Stimulated activated naive CD4-positive, alpha-beta T cell (primary cell): ENCODE data around the gene COPS8.

Experiments used
- DNase-seq, 6 experiments: peaks; one replicate each; lab custom pipeline; 2025; lab: John Stamatoyannopoulos, UW

COPS8 gene

DNA sequence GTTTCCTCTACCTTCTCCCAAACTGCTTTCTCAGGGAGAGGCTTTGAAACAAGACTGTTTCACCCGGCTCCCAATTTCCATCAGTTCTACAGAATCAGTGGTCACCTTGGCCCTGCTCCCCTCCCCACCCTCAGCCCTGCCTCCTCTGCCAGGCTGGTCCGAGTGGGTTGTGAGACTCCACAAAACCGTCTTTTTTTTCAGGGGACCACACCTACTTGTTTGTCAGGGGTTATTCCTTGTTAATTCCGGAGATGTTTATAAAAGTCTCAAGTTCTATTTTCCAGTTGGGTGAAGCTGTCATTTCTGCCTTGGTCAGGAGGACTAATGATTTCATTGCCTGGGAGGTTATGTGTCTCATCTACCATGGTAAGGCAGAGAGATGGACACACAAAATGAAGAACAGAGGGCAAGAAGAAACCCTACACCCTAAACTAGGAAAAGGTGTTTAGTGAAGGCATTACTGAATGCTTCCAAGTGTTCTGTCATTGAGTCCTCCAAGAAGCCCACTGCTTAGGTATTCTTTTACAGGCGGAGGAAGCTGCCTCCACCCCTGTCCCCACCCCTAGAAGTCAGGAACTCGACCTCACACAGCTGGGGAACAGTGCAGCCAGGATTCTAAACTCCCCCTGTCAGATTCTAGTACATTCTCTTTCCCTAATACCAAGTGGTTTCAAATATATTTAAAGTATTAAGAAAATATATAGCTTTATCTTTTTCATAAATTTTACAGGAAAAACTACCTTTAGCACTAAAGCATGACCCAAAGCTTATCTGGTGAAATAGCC lies 46.3 kb downstream of the COPS8 start:
- no peak for DNase-seq

DNA sequence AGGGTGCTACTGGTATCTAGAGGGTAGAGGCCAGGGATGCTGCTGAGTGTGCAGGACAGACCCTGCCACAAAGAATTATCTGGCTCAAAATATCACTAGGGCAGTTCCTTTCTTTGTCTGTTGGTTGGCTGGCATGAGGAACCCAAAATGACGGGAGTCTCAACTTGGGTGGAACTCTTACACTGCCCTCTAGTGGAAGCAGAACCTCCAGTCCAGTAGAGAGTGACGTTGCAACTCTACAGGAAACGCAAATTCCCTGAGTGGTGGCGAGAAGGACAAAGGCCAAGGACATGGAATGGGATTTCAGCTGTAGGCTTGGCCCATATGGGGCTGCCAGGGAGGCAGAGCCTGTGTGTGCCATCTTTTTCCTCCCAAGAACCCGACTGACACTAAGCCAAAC lies 47.1 kb downstream of the COPS8 start:
- peak in 1 of 6 experiments; percentile 2 for DNase-seq

DNA sequence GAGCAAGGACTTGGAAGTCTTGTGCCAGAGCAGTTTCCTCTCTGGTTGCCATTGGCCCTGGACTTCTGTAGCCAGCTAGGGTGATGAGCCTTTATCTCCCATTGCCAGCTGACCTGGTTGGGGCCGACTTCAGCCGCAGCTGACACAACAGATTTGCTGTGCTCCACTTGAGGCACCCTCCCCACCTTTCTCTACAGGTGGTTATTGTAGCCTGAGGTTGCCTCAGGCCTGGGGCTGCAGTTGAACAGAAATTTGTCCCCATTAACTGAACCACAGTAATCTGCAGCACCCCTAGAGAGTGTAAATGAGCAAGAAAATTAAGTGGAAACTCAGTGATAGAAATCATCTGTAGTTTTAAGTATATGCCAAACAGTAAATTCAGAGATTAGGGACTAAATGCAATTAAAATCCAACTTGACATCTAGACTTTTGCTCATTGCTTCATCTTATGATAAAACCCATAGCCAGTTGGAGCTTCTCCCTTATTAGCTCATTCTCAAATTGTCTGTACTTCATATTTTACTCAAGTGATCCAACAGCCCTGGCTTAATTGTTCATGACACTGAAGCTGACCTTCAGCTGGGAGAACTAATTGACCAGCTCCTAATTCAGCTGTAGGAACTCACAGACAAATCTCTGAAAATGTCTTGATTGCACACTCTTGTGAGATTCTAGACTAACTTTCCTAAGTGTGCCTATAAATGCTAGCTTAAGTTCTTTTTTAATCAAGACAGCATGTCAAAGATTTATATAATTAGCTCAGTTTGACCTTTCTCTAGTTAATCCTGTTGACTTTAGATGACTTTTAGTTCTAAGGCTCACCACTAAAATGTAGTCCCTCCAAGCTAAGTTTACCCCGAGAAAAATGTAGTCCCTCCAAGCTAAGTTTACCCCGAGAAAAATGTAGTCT lies 48.9 kb downstream of the COPS8 start:
- DNase-seq = no peak

DNA sequence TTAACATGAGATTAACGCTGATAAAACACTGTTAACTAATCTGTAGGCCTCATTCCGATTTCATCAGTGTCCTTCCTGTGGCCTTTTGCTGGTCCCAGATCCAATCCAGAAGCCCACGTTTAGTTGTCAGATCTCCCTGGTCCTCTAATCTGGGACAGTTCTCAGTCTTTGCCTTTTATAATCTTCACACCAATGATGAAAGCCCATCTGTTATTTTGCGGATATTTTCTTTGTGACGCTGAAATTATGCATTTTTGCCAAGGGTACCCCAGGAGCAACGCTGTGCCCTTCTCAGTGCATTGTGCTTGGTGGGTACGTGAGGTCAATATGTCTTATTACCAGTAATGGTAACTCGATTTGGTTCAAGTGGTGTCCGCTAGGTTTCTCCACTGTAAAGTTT lies 51.1 kb downstream of the COPS8 start:
- DNase-seq = no peak

GRCh38 chr2:237137626-237138323 lies 52.1 kb downstream of the COPS8 start:
- no peak for DNase-seq

GRCh38 chr2:237139123-237139675 lies 53.5 kb downstream of the COPS8 start:
- no peak for DNase-seq

GRCh38 chr2:237140689-237141285 lies 55.1 kb downstream of the COPS8 start:
- no peak for DNase-seq

DNA sequence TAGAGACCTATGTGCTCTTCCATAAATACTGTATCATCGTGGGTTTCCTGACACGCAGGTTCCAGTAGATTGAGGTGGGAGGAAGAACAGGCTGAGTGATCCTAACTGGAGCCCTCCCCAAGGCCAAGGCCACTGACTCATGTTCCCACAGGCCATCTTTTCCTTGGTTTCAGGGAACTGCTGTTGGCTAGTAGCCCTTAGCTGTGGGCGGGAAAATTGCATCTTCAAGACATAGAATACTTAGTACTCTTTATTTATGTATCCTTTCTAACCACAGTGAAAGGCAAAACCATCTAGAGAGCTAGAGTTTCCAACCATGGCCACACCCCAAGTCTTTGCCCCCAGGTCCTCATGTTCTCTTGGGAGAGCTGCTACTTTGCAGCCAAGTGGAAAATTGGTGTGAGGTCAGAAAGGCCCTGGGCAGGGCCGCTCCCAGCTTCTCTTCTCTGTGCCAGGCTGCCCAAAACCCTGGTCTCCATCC lies 55.9 kb downstream of the COPS8 start:
- no peak for DNase-seq

GRCh38 chr2:237143118-237143517 lies 57.4 kb downstream of the COPS8 start:
- no peak for DNase-seq

DNA sequence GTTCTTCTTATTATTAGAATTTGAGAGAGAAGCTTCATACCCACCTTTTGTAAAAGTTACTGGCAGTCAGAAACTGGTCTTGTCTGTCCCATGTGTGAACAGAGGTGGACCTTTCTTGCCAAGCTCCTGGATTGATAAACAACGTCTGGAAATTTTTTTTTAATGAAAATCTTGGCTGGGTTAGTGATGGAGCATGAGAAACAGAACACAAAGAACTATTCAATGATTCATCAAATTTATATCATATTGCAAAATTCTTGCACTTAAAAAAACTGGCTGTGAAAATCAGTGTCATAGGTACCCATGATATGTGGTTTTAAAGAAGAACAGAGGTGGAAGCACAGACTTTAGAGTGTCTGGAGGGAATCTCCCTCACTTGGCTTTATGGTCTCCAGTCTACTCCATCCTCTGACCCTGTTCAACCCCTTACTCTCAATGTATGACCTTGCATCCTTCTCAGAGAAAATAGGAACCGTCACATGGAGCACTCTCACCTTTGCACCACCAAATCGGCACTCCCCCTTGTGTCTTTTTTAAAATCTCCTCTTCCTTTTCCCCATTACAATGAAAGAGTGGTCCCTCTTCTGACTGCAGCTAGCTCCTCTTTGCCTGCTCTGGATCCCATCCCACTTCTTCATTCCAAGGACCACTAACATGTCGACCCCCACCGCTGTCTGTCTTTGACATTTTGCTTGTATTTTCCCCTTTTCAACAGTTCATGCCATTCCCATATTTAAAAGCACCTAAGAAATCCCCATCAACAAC lies 58.2 kb downstream of the COPS8 start:
- DNase-seq = no peak

DNA sequence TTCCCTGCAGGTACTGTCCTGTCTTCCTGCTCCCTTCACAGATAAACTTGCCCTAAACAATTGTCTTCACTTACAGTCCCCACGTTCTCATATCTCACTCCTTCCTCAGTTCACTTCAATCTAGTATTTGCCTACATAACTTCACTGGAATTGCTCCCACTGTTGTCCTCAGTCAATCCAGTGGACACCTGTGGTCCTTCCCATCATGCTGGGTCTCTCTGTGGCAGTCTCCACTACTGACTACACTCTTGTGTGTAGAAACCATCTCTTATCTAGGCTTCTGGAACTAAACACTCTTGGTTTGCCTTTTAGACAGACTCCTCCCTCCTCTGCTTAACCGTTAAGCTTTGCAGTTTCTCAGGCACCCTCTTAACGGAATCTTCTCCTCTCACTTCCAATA lies 58.8 kb downstream of the COPS8 start:
- no peak for DNase-seq

DNA sequence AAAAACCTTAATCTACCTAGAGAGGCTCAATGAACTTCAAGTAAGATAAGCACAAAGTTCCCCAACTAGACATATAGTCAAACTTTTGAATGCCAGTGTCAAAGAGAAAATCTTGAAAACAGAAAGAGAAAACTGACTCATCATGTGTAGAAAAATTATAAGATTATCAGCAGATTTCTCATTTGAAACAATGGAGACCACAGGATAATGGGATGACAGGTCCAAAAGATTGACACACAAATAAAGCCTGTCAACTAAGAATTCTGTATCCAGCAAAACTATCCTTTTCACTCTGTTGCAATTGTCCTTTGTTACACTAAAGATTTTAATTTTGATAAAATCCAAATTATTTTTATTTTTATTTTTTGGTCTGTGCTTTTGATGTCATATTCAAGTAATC lies 61.6 kb downstream of the COPS8 start:
- DNase-seq = no peak

DNA sequence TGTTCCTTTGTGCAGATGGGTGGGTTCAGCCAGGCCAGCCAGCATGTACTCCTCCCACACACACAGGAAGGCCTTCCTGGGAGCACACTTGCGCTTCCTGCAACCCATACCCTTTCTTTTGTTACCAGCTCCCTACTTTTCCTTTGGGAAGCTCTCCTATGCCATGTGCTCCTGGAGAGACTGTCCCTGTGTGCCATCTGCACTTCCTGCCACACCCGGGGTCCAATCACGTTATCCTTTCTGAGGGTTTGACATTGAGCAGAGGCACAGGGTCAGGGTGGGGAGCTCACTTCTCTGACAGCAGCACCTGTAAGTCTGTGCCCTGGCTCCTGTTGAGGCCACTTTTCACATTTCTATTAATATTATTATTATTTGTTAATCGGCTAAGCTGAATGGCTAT lies 62.9 kb downstream of the COPS8 start:
- no peak for DNase-seq

DNA sequence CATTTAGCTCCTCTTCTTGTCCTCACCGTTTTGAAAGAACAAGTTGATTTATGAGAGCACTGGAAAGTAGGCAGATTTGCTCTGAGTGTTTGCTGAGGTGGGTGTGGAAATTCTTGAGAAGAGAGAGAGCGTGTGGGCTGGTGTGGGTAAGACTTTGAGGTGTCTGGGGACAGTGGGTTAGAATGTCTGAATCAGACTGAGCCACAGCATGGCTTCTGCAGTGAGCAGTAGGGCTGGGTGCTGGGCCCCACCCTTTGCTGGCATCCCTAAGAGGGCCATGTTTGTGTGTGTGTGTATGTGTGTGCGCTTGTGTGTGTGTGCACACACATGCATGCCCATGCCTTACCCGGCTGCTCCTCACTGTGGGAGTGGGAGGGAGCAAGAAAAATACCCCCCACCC lies 63.7 kb downstream of the COPS8 start:
- DNase-seq = no peak
